ENCODE measurements around the gene NDUFB6.

NDUFB6 gene

DNA sequence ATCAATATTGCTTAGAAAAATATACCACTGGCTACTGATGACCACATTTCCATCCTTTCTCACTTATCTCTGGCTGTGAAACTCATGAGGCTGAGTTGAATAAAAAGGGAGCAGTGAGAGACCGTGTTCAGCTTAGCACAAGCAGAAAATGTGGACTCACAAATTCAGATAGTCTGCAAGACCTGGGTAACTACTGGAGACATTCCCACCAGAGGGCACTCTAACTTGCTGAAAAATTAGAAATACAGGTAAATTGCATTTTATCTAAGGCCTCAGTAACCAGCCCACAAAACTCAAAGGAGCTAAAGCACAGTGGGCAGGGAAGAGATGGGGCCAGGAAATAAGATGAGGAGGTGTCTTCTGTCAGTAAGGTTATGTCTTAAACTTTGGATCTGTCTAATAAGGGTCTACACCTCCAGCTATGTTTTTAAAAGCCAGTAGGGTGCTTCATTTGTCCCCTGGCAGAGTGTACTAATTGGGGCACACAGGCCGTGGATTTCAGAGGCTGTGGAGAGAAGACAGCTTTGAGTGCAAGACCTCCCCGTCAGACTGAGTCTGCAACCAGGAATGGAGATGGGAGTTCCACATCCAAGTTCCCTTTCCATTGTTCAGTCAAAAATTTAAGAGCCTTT lies 8.7 kb upstream of the NDUFB6 start:
- no peak overlapping the region for H2AFZ ChIP-seq (ENCODE audit: low read depth, low read length)
- no peak overlapping the region for H3K4me3 ChIP-seq (ENCODE audit: low read length)
- H3K4me1 ChIP-seq (ENCODE audit: insufficient read depth, low read length): no peaks in the 10 kb centered on the region
- no peaks in the 10 kb centered on the region for H3K36me3 ChIP-seq (ENCODE audit: insufficient read depth, low read length)
- H3K27me3 ChIP-seq (ENCODE audit: insufficient read depth, low read length): no peaks in the 10 kb centered on the region
- no peaks in the 10 kb centered on the region for H3K9me3 ChIP-seq (ENCODE audit: low read length)

DNA sequence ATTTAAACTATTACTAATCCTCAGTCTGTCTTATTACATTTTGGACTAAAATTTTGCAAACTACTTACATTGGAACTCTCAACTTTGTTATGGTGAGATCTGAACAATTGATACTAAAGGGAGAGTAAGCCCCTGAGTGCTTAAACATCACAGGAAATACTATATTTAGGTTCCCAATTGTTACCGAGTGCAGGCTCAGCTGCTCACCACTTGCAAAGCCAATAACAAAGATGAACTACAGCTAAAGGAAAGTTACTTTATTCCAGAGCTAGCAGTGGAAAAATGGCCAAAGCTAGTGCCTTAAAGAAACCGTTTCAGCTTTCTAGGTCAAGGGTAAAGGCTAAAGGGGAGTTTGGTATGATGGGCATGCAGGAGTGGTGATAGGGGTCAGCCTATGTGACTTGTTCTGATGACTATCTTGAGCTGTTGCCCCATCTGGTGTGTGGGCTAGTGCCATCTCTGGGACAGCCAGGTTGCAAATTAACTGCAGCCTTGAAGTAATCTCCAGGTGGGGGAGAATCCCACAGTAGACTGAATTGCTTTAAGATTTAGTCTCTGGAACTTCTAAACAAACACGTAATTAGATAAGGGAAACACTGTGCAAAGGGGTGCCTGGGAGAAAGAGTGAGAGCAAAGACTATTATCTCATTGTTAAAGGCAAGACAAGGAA lies 7.8 kb upstream of the NDUFB6 start:
- no peaks in the 10 kb centered on the region for H3K4me1 ChIP-seq (ENCODE audit: insufficient read depth, low read length)
- H2AFZ ChIP-seq (ENCODE audit: low read depth, low read length): no peak overlapping the region
- no peaks in the 10 kb centered on the region for H3K27me3 ChIP-seq (ENCODE audit: insufficient read depth, low read length)
- no peaks in the 10 kb centered on the region for H3K36me3 ChIP-seq (ENCODE audit: insufficient read depth, low read length)
- no peak overlapping the region for H3K4me3 ChIP-seq (ENCODE audit: low read length)
- no peaks in the 10 kb centered on the region for H3K9me3 ChIP-seq (ENCODE audit: low read length)

DNA sequence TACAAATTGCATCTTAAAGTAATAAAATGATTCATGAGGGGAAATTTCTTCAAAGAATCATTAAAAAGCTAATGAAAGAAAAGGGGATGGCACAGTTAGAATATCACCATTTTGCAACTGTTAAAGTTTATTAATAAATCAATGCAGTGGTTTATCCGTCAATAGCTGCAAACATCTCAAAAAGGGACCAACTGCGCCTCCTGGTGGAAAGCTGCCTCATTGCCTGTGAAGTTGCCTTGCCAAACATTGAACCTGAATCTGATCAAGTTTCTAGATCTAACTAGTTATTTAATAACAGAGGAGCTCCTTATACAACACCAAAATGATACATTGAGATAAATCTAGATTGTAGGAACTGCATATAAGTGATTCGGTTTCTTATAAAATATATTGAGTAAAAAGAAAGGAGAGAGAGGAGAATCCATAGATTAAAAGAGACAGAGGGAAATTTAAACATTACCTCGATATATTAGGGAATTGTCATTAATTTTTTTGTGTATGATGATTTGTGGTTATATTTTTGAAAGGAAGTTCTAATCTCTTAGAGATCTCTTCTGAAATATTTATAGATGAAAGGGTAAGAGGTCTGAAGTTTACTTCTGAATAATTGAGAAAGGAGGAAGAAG lies 6.9 kb upstream of the NDUFB6 start:
- Histone ChIP-seq H3K36me3 (ENCODE audit: insufficient read depth, low read length) (no peaks in the 10 kb centered on the region), H3K27me3 (ENCODE audit: insufficient read depth, low read length) (no peaks in the 10 kb centered on the region), H3K4me1 (ENCODE audit: insufficient read depth, low read length) (no peaks in the 10 kb centered on the region), H2AFZ (ENCODE audit: low read depth, low read length) (no peak overlapping the region), H3K9me3 (ENCODE audit: low read length) (no peaks in the 10 kb centered on the region), H3K4me3 (ENCODE audit: low read length) (no peak overlapping the region)

DNA sequence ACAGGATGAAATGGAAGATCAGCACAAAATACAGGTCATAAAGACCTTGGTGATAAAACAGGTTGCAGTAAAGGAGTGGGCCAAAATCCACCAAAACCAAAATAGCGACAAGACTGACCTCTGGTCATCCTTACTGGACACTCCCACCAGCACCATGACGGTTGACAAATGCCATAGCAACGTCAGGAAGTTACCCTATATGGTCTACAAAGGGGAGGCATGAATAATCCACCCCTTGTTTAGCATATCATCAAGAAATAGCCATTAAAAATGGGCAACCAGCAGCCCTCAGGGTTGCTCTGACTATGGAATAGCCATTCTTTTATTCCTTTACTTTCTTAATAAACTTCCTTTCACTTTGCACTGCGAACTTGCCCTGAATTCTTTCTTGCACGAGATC lies 6.0 kb upstream of the NDUFB6 start:
- Histone ChIP-seq H3K4me3 (ENCODE audit: low read length) (no peak overlapping the region), H2AFZ (ENCODE audit: low read depth, low read length) (no peak overlapping the region), H3K36me3 (ENCODE audit: insufficient read depth, low read length) (no peaks in the 10 kb centered on the region), H3K4me1 (ENCODE audit: insufficient read depth, low read length) (no peaks in the 10 kb centered on the region), H3K27me3 (ENCODE audit: insufficient read depth, low read length) (no peaks in the 10 kb centered on the region), H3K9me3 (ENCODE audit: low read length) (no peaks in the 10 kb centered on the region)

DNA sequence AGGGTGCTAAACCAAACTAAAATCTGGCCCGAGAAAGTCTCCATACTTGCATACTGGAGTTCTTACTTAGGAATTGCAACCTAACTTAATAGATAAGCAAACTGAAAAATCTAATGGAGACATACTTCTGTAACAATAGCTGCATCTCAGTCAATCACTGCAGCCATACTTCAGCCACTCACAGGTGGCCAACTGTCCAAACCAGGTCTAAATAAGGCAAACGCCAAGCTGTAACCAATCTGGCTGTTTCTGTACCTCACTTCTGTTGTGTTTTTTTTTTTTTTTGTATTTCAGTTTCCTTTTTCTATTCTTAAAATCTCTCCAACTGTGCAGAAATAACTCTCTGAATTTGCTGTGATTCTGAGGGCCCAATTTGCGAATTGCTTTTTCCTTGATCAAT lies 4.4 kb upstream of the NDUFB6 start:
- no peak overlapping the region for H3K4me3 ChIP-seq (ENCODE audit: low read length)
- no peak overlapping the region for H2AFZ ChIP-seq (ENCODE audit: low read depth, low read length)
- no peaks in the 10 kb centered on the region for H3K27me3 ChIP-seq (ENCODE audit: insufficient read depth, low read length)
- H3K36me3 ChIP-seq (ENCODE audit: insufficient read depth, low read length): no peaks in the 10 kb centered on the region
- H3K9me3 ChIP-seq (ENCODE audit: low read length): no peaks in the 10 kb centered on the region
- peaks cover 3% of the 10 kb centered on the region for H3K4me1 ChIP-seq (ENCODE audit: insufficient read depth, low read length)

DNA sequence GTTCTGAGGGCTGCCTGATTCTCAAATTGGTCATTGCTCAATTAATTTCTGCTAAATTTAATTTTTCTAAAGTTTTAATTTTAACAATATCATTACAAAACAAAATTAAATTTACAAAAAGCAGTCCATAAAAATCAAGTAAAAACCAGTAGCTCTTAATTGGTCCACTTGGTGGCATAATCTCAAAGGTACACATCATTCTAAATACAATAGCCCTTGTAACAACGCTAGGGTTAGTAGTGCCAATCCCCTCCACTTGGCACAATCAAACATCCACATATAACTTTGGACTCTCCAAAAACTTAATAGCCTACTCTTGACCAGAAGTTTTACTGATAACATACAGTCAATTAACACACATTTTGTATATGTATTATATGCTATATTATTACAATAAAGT lies 1.9 kb upstream of the NDUFB6 start:
- H3K36me3 ChIP-seq (ENCODE audit: insufficient read depth, low read length): peaks cover 4% of the 10 kb centered on the region
- no peaks in the 10 kb centered on the region for H3K9me3 ChIP-seq (ENCODE audit: low read length)
- H3K4me3 ChIP-seq (ENCODE audit: low read length): no peak overlapping the region
- no peaks in the 10 kb centered on the region for H3K27me3 ChIP-seq (ENCODE audit: insufficient read depth, low read length)
- H2AFZ ChIP-seq (ENCODE audit: low read depth, low read length): no peak overlapping the region
- peaks cover 13% of the 10 kb centered on the region for H3K4me1 ChIP-seq (ENCODE audit: insufficient read depth, low read length)

DNA sequence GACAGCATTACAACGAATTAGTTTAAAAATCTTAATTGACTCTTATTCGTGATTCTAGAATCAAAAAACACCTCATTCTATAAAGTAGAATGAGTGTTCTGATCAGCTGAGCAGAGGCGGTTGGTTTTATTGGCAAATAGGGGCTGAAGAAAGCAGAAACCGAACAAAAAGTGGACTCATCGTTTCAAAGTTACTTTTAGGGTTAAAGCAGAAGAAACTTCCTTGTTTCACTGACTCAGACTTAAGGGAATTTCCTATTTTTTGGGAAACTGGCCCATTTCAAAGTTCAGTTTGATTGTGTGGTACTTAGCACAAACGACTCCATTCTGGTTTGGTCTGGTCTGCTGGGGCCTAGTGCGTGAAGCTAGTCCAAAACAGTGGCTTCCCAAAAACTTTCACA lies 862 bp upstream of the NDUFB6 start:
- H3K27me3 ChIP-seq (ENCODE audit: insufficient read depth, low read length): no peaks in the 10 kb centered on the region
- H2AFZ ChIP-seq (ENCODE audit: low read depth, low read length): no peak overlapping the region
- H3K4me3 ChIP-seq (ENCODE audit: low read length): peak overlapping the region; percentile 85
- H3K9me3 ChIP-seq (ENCODE audit: low read length): no peaks in the 10 kb centered on the region
- peaks cover 4% of the 10 kb centered on the region for H3K36me3 ChIP-seq (ENCODE audit: insufficient read depth, low read length)
- H3K4me1 ChIP-seq (ENCODE audit: insufficient read depth, low read length): peaks cover 13% of the 10 kb centered on the region

DNA sequence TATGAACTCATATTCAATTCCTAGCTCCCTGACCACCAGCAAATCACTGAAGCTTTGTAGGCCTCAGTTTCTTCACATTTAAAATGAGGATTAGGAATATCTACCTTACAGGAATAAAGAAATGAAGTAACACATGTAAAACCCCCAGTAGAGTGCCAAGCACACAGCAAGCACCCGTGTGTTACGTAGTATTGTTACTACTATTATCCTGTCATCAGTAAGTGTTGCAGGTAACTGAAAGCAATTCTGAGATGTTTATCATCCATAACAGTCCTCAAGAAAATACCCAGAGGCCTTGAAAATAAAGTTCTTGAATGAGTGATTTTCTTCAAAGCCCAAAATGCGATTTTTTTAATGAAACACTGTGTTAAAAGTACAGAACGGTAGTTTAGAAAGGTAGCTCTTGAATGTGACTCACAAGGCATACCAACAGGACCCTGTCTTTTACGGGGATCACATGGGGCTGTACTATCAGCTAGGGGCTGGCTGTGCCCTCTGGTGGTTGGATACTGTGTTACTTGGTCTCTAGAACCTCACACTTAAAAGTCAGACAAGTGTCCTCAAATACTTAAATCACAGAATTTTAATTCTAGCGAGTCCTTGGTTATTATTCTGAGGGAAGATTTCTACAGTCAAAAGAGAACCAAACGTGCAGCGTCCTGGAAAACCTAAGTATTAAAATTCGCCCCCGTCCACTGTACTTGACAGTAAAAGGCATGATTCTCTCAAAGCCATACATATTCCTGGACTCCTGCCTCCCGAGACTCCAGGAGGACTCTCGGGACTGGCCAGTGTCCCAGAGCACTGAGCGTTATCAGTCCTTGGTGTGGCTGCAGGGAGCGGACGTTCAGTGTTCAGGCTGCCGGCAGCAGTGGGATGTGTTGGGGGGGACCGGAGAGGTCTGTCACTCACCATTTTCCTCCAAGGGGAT lies 725 bp downstream of the NDUFB6 start:
- H3K27me3 ChIP-seq (ENCODE audit: insufficient read depth, low read length): no peaks in the 10 kb centered on the region
- peak overlapping the region; percentile 85 for H2AFZ ChIP-seq (ENCODE audit: low read depth, low read length)
- peak overlapping the region; percentile 85 for H3K4me3 ChIP-seq (ENCODE audit: low read length)
- peaks cover 9% of the 10 kb centered on the region for H3K36me3 ChIP-seq (ENCODE audit: insufficient read depth, low read length)
- H3K4me1 ChIP-seq (ENCODE audit: insufficient read depth, low read length): peaks cover 13% of the 10 kb centered on the region
- H3K9me3 ChIP-seq (ENCODE audit: low read length): no peaks in the 10 kb centered on the region

DNA sequence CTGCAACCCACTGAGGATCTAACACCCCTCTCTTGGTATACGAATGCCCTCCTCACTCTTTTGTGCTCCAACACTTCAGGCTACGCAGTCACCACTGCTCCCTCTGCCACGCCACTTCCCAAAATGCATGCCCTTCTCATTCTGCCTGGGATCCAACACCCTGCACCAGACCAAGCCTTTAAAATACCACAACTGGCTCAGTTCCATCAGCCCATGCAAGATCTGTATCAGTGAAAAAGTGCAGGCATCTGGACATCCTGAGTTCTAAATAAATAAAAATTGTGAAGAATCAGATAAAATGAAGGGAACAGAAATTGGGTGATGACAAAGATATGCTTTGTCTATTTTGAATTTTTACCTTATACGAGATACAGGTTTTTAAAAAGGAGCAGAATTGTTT lies 2.7 kb downstream of the NDUFB6 start:
- H3K4me1 ChIP-seq (ENCODE audit: insufficient read depth, low read length): peaks cover 13% of the 10 kb centered on the region
- H3K36me3 ChIP-seq (ENCODE audit: insufficient read depth, low read length): peaks cover 22% of the 10 kb centered on the region
- no peak overlapping the region for H3K4me3 ChIP-seq (ENCODE audit: low read length)
- no peaks in the 10 kb centered on the region for H3K27me3 ChIP-seq (ENCODE audit: insufficient read depth, low read length)
- no peak overlapping the region for H2AFZ ChIP-seq (ENCODE audit: low read depth, low read length)
- no peaks in the 10 kb centered on the region for H3K9me3 ChIP-seq (ENCODE audit: low read length)

DNA sequence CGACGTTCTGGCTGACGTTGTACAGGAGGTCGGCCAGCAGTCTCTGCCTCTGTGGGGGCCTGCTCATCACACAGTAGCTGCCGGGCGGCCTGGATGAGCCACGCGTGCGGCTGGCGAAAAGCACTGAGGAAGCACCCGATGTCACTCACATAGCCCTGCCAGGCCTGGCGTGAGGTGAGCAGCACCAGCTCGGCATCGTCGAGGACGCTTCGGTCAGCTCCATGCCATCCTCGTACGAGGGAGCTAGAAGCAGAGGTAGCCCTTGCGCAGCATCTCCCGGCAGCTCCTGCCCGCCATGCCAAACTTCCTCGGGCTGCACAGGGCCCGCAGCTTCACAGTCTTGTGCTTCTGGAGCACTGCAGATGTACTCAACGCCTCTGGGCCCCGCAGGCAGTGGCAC lies 6.2 kb downstream of the NDUFB6 start:
- Histone ChIP-seq H3K4me1 (ENCODE audit: insufficient read depth, low read length) (peaks cover 6% of the 10 kb centered on the region), H3K4me3 (ENCODE audit: low read length) (no peak overlapping the region), H2AFZ (ENCODE audit: low read depth, low read length) (no peak overlapping the region), H3K27me3 (ENCODE audit: insufficient read depth, low read length) (no peaks in the 10 kb centered on the region), H3K36me3 (ENCODE audit: insufficient read depth, low read length) (peaks cover 27% of the 10 kb centered on the region), H3K9me3 (ENCODE audit: low read length) (no peaks in the 10 kb centered on the region)

DNA sequence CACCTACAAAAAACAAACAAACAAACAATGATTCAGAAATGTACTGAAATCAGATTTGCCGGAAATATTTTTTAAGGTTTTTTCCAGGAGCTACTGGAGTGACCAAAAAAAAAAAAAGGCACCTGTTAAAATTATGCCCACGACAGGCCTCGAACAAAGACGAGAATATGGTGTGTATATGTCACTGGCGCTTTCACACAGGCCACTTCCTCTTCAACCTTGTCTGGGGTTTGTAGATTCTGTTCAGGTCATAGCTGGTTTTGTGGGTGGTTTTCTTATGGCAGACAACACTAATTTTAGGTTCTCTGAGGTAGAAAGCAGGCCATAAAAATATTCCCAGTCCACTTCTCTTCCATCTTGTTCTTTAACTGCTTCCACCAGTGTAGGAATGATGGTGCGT lies 7.0 kb downstream of the NDUFB6 start:
- Histone ChIP-seq H3K9me3 (ENCODE audit: low read length) (no peaks in the 10 kb centered on the region), H3K4me3 (ENCODE audit: low read length) (no peak overlapping the region), H2AFZ (ENCODE audit: low read depth, low read length) (no peak overlapping the region), H3K36me3 (ENCODE audit: insufficient read depth, low read length) (peaks cover 27% of the 10 kb centered on the region), H3K27me3 (ENCODE audit: insufficient read depth, low read length) (no peaks in the 10 kb centered on the region), H3K4me1 (ENCODE audit: insufficient read depth, low read length) (no peaks in the 10 kb centered on the region)

DNA sequence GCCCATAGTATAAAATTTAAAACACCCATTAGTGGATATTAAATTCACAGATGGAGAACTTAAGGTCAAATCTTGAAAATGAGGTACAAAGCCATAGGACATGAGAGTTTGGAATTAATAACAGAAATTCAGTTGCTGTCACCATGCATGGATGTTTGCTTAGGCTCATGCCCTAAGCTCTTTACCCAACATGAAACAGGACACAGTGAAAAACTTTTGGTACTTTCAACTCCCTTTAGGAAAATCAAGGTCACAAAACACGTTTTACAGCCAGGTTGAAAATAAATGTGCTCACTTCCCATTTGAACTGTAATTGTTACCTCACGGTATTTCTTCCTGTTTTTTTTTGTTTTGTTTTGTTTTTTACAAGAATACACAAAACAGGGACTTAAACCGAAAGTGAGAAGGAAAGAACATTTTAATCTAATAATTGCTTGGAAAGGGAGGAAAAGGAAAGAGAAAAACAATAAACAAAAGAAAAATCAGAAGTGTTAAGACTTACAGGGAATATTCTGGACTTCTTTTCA lies 14.5 kb downstream of the NDUFB6 start:
- H3K9me3 ChIP-seq (ENCODE audit: low read length): no peaks in the 10 kb centered on the region
- peaks cover 10% of the 10 kb centered on the region for H3K36me3 ChIP-seq (ENCODE audit: insufficient read depth, low read length)
- no peak overlapping the region for H3K4me3 ChIP-seq (ENCODE audit: low read length)
- H3K27me3 ChIP-seq (ENCODE audit: insufficient read depth, low read length): no peaks in the 10 kb centered on the region
- H3K4me1 ChIP-seq (ENCODE audit: insufficient read depth, low read length): peaks cover under 1% of the 10 kb centered on the region
- no peak overlapping the region for H2AFZ ChIP-seq (ENCODE audit: low read depth, low read length)

DNA sequence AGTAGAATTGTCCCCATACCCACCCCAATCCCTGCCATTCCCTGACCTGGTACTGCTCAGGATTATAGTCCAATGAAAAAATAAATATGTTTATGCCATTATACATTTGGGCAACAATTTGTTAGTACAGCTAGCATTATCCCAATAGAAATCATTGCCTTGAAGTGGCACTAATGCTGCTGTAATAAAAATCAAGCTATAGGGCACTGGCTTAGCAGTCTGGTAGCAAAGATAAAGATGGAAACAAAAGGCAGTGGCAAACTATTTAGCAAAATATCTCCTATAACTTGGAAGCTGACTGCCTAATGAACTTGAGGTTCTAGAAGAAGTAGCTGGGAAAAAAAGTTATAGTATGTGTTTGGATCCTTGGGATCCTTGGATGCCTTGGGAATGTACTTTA lies 18.4 kb downstream of the NDUFB6 start:
- Histone ChIP-seq H3K36me3 (ENCODE audit: insufficient read depth, low read length) (peaks cover 10% of the 10 kb centered on the region), H3K4me3 (ENCODE audit: low read length) (no peak overlapping the region), H3K4me1 (ENCODE audit: insufficient read depth, low read length) (peaks cover 8% of the 10 kb centered on the region), H3K27me3 (ENCODE audit: insufficient read depth, low read length) (no peaks in the 10 kb centered on the region), H3K9me3 (ENCODE audit: low read length) (no peaks in the 10 kb centered on the region), H2AFZ (ENCODE audit: low read depth, low read length) (no peak overlapping the region)

All from neuron (in vitro differentiated cells).